PFSK-1 (cell line): ENCODE data around the gene XRCC3.

Experiments
- FOXP2 ChIP-seq: optimal IDR thresholded peaks from 2 replicates; pipeline ENCODE3; 2011; ENCODE audit warnings: borderline replicate concordance, control low read depth, inconsistent platforms; ENCODE audit not compliant: insufficient read depth; ENCODE audit errors: extremely low read length, extremely low read depth
- POLR2AphosphoS5 ChIP-seq: IDR thresholded peaks from 2 replicates; pipeline ENCODE4 v1.6.1; 2012; ENCODE audit warnings: low read depth, mild to moderate bottlenecking, control low read depth, low read length, moderate library complexity
- REST ChIP-seq, 2 experiments: IDR thresholded peaks; 2 replicates each; pipeline versions ENCODE4 v1.6.1 to v1.8.0; 2011 to 2012; ENCODE audit warnings: low read depth in 2 of 2, low read length in 2 of 2, control low read depth in 1 of 2, inconsistent platforms in 1 of 2, mild to moderate bottlenecking in 1 of 2, moderate library complexity in 1 of 2; ENCODE audit not compliant: insufficient read depth in 1 of 2
- SIN3A ChIP-seq: IDR thresholded peaks from 2 replicates; pipeline ENCODE4 v1.6.1; 2012; ENCODE audit warnings: mild to moderate bottlenecking, low read length, moderate library complexity, borderline replicate concordance; ENCODE audit not compliant: insufficient read depth
- TAF1 ChIP-seq: IDR thresholded peaks from 2 replicates; pipeline ENCODE4 v1.6.1; 2012; ENCODE audit warnings: low read length, control low read depth, borderline replicate concordance; ENCODE audit not compliant: insufficient read depth

Gene XRCC3

GRCh38 chr14:103684871-103685270, 30.4 kb downstream of the XRCC3 start:
- TF ChIP-seq SIN3A, result no peak
- no peak for TF ChIP-seq TAF1
- no peak for TF ChIP-seq POLR2AphosphoS5
- TF ChIP-seq FOXP2, result no peak
- no peak for TF ChIP-seq REST (IDR thresholded peaks at IDR 0.05; ENCODE audit: insufficient read depth in 1 of 2, low read depth in 2 of 2, low read length in 2 of 2)

GRCh38 chr14:103684471-103684870, 30.8 kb downstream of the XRCC3 start:
- TF ChIP-seq POLR2AphosphoS5 (no peak), REST (IDR thresholded peaks at IDR 0.05; ENCODE audit: insufficient read depth in 1 of 2, low read depth in 2 of 2, low read length in 2 of 2) (no peak), FOXP2 (no peak), SIN3A (no peak), TAF1 (no peak)

- TF ChIP-seq SIN3A, result no peak
- TF ChIP-seq TAF1, result no peak
- no peak for TF ChIP-seq POLR2AphosphoS5
- TF ChIP-seq FOXP2, result no peak
- TF ChIP-seq REST (IDR thresholded peaks at IDR 0.05; ENCODE audit: insufficient read depth in 1 of 2, low read depth in 2 of 2, low read length in 2 of 2), result no peak
These were observed 32.1 kb downstream of the XRCC3 start for GRCh38 chr14:103683139-103683538.

- TF ChIP-seq SIN3A (no peak), REST (IDR thresholded peaks at IDR 0.05; ENCODE audit: insufficient read depth in 1 of 2, low read depth in 2 of 2, low read length in 2 of 2) (no peak), TAF1 (no peak), FOXP2 (no peak)
These were observed 34.6 kb downstream of the XRCC3 start for GRCh38 chr14:103680491-103681231.

- no peak for TF ChIP-seq POLR2AphosphoS5
- no peak for TF ChIP-seq SIN3A
- no peak for TF ChIP-seq FOXP2
- TF ChIP-seq REST (IDR thresholded peaks at IDR 0.05; ENCODE audit: insufficient read depth in 1 of 2, low read depth in 2 of 2, low read length in 2 of 2), result no peak
- no peak for TF ChIP-seq TAF1
These were observed 35.9 kb downstream of the XRCC3 start for GRCh38 chr14:103679351-103679750.
